ENCODE measurements around the gene FLT1.
A peak's percentile ranks its signal among the peaks of the same experiment; 100 is the strongest.

The FLT1 gene

GRCh38 chr13:28494778-28495537 is at the start of gene FLT1:
TSS of gene FLT1 (minus strand) at chr13:28495128. CDS start at chr13:28494843, 285 bp downstream.
- Histone ChIP-seq H3K27ac (peak within 1 kb of the TSS in 15 of 21 experiments; percentile 8 to 76 (median 55)), H3K4me3 (peak within 1 kb of the TSS; percentile 33 to 48 (median 42))

- H3K4me3 ChIP-seq: no peak overlapping the region
These were observed 49.1 kb upstream of the FLT1 start for GRCh38 chr13:28544026-28544425.

GRCh38 chr13:28542804-28543203 is 47.9 kb upstream of the FLT1 start:
- Histone ChIP-seq H3K4me3 (no peak overlapping the region), H3K27ac (no peak overlapping the region)

More at GRCh38 chr13:28544026-28544425, 49.1 kb upstream of the FLT1 start:
- H3K27ac ChIP-seq: no peak overlapping the region

- H3K4me3 ChIP-seq: no peak overlapping the region
- H3K27ac ChIP-seq: no peak overlapping the region
These were observed 47.0 kb upstream of the FLT1 start for GRCh38 chr13:28541966-28542365.

GRCh38 chr13:28540612-28541011 is 45.7 kb upstream of the FLT1 start:
- H3K4me3 ChIP-seq: no peak overlapping the region
- no peak overlapping the region for H3K27ac ChIP-seq

- no peak overlapping the region for H3K4me3 ChIP-seq
These were observed 44.8 kb upstream of the FLT1 start for GRCh38 chr13:28539625-28540286.

GRCh38 chr13:28538932-28539331 is 44.0 kb upstream of the FLT1 start:
- Histone ChIP-seq H3K4me3 (no peak overlapping the region), H3K27ac (no peak overlapping the region)

More at GRCh38 chr13:28539625-28540286, 44.8 kb upstream of the FLT1 start:
- H3K27ac ChIP-seq: no peak overlapping the region

- Histone ChIP-seq H3K4me3 (no peak overlapping the region), H3K27ac (no peak overlapping the region)
These were observed 42.2 kb upstream of the FLT1 start for GRCh38 chr13:28537171-28537570.

- no peak overlapping the region for H3K27ac ChIP-seq
- H3K4me3 ChIP-seq: no peak overlapping the region
These were observed 41.4 kb upstream of the FLT1 start for GRCh38 chr13:28536371-28536770.

GRCh38 chr13:28535734-28536133 is 40.8 kb upstream of the FLT1 start:
- H3K4me3 ChIP-seq: no peak overlapping the region

GRCh38 chr13:28534801-28535200 is 39.9 kb upstream of the FLT1 start:
- Histone ChIP-seq H3K27ac (no peak overlapping the region), H3K4me3 (no peak overlapping the region)

More at GRCh38 chr13:28535734-28536133, 40.8 kb upstream of the FLT1 start:
- no peak overlapping the region for H3K27ac ChIP-seq

GRCh38 chr13:28534210-28534609 is 39.3 kb upstream of the FLT1 start:
- no peak overlapping the region for H3K4me3 ChIP-seq
- H3K27ac ChIP-seq: no peak overlapping the region

GRCh38 chr13:28533441-28534166 is 38.7 kb upstream of the FLT1 start:
- Histone ChIP-seq H3K4me3 (no peak overlapping the region), H3K27ac (no peak overlapping the region)

GRCh38 chr13:28533125-28533436 is 38.2 kb upstream of the FLT1 start:
- H3K27ac ChIP-seq: peak overlapping the region in 4 of 21 experiments; percentile 38 to 76 (median 57)
- peak overlapping the region in 3 of 7 experiments; percentile 32 to 45 (median 40) for H3K4me3 ChIP-seq

GRCh38 chr13:28532388-28533124 is 37.6 kb upstream of the FLT1 start:
- Histone ChIP-seq H3K27ac (peak overlapping the region in 9 of 21 experiments; percentile 24 to 76 (median 42)), H3K4me3 (peak overlapping the region; percentile 18 to 45 (median 30))

GRCh38 chr13:28531845-28532387 is 37.0 kb upstream of the FLT1 start:
- peak overlapping the region; percentile 18 to 45 (median 30) for H3K4me3 ChIP-seq
- H3K27ac ChIP-seq: peak overlapping the region in 5 of 21 experiments; percentile 36 to 76 (median 44)

- peak overlapping the region in 5 of 21 experiments; percentile 9 to 53 (median 44) for H3K27ac ChIP-seq
- peak overlapping the region in 6 of 7 experiments; percentile 15 to 45 (median 22) for H3K4me3 ChIP-seq
These were observed 36.3 kb upstream of the FLT1 start for GRCh38 chr13:28531077-28531844.

GRCh38 chr13:28530729-28531076 is 35.8 kb upstream of the FLT1 start:
- Histone ChIP-seq H3K27ac (peak overlapping the region in 5 of 21 experiments; percentile 7 to 44 (median 36)), H3K4me3 (peak overlapping the region in 3 of 7 experiments; percentile 15 to 45 (median 29))

- Histone ChIP-seq H3K27ac (no peak overlapping the region), H3K4me3 (no peak overlapping the region)
These were observed 34.9 kb upstream of the FLT1 start for GRCh38 chr13:28529836-28530235.

Data from skin epidermis (tissue), 12 donors.